NCI-H1417 (cell line): Measurements from ENCODE around the gene SLC16A11.
"Not testable (repeated sequence)": the region's sequence is repeated elsewhere in the genome, so short reads cannot be mapped to it uniquely, and the experiment has no call there.

Experiments used
- DNase-seq, 3 experiments: peaks; one replicate each; lab custom pipeline; 2025; lab: John Stamatoyannopoulos, UW

Gene SLC16A11

DNA sequence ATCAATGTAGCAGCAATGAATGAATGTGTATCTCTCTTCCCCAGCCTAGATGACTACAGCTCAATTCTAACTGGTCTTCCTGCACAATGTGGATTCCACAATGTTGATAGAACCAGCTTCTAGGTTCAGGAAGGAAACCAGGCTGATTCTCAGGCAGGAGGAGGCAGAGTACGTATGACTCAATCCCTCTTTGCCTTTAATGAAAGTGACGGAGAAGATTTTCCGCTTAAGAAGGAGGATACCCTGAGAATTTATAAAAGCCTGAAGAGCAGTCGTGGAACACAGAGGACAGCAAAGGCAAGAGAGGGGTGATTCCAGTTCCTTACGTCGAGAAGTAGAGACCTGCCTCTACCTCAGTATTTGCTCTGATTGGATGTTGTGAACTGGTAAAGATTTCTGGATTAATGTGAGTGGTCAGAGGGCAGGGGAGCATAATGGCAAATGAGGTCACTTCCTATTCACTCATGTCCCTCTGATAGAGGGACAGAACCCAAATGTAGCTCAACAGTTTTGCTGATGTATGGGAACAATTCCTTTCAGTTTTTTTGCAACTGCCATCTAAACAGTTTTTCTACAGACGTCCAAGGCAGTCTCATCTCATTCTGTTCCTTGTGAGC, 15.0 kb upstream of the SLC16A11 start:
- no peak for DNase-seq

DNA sequence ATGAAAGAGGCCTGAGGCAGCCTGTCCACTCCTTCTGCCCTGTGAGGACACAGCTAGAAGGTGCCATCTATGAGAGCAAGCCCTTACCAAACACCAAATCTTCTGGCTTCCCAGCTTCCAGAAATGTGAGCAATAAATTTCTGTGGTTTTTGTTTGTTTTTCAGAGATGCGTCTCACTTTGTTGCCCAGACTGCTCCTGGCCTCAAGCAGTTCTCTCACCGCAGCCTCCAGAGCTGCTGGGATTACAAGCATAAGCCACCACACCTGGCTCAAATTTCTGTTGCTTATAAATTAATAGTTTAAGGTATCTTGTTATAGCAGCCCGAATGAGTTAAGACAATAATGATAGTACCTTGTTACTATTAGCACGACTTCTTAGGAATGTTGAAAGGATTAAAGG, 12.5 kb upstream of the SLC16A11 start:
- no peak for DNase-seq

DNA sequence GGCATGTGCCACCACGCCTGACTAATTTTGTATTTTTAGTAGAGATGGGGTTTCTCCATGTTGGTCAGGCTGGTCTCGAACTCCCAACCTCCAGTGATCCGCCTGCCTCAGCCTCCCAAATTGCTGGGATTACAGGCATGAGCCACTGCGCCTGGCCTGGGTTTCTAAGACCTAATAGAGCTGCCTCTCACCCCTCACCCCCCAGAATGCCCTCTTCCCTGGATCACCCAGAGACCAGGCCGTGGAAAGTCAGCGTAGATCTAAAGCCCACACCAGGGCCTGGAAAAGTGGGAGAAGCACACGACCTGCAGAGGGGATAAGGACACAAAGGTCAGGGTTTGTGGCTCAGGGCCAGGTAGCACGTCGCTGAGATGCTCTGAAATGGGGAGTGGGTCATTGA, 6.7 kb upstream of the SLC16A11 start:
- not testable (repeated sequence) for DNase-seq

DNA sequence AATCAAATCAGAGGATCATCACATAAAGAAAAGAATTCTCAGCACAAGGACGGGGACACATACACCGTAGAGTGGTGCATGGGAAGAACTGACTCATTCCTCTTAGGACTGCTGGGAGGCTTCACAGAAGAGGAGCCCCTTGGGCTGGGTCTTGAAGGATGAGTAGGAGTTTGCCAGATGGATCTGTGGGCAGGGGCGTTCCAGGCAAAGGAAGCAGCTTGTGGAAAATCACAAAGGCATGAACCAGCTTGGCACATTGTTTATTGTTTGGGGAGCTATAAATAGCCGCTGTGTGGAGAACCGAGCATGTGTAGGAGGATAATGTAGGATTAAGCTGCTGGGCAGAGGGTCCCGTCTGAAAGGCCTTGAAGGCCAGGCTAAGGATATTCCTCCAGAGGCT, 5.1 kb upstream of the SLC16A11 start:
- no peak for DNase-seq

DNA sequence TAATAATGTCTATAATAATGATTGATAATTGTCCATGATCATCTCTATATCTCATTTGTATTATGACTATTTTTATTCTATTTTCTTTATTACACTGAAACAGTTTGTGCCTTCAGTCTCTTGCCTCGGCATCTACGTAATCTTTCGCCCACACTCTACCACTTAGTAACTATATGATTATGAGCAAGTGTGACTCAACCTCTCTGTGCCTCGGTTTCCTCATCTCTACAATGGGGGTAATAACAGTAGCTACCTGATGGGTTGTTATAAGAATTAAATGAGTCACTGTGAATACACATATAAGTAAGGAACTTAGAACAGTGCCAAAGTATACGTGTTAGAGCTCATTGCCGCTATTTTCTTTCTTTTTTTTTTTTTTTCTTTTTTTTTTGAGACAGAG, 3.7 kb upstream of the SLC16A11 start:
- DNase-seq, result no peak

DNA sequence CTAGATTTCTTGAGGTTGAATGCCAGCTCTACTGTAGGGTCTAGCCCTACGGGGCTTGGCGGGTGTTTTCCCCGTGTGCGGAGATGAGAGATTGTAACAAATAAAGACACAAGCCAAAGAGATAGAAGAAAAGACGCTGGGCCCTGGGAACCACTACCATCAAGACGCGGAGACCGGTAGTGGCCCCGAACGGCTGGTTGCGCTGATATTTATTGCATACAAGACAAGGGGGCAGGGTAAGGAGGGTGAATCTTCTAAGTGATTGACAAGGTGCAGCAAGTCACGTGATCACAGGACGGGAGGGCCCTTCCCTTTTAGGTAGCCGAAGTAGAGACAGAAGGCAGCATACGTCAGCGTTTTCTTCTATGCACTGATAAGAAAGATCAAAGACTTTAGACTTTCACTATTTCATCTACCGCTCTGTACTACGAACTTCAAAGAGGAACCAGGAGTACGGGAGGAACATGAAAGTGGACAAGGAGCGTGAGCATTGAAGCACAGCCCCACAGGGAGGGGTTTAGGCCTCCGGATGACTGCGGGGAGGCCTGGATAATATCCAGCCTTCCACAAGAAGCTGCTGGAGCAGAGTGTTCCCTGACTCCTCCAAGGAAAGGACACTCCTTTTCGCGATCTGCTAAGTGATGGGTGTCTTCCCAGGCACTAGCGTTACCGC, 3.0 kb upstream of the SLC16A11 start:
- peak in 1 of 3 experiments; percentile 40 for DNase-seq

DNA sequence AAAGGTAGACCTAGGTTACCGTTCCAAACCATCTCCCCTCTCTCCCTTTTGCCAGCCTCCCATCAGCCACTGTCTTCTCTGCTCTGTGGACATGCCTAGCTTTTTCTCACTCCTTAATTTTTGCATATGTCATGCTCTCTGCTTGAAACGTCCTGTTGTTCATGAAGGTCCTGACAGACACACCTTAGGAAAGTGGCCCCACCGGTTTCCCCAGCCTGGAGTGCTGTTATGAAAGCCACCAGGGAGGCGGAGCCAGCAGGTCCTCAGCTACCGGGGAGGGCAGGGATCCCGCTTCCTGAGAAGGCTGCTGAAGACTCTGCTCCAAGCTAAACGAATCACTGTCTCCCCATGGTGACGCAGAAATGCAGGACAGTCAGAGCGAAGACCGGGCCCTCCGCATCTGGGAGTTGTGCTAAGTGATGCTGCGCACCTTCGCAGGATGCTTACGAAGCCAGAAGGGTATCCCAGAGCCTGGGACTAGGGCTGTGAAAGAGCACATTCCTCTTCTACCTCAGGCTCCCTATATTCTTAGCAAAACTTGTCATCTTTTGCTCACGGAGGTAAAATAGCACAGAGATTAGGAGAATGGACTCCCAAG, 2.3 kb upstream of the SLC16A11 start:
- peak; percentile 36 to 81 (median 63) for DNase-seq

DNA sequence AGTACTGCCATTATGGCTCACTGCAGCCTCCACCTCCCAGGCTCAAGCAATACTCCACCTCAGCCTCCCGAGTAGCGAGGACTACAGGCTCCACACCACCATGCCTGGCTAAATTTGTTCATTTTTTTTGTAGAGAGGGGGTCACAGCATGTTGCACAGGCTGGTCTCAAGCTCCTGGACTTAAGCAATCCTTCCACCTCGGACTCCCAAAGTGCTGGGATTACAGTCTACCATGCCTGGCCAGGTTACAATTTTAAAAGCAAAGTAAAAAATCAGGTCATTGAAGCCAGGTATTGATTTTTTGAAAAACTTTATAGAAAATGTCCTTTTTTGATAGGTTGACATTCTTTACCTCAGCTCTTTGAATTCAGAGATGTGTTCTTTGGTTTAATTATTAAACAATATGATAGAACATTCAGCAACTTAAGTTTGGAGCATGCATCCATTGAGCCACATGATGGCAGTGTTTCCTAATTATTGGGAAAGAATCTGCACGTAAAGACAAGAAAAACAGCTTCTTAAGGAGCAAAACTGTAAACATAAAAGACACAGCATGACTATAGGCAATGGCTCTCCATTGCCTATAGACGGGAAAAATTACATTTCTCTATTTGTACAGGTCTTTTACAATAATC, 1.7 kb upstream of the SLC16A11 start:
- peak; percentile 59 to 79 (median 62) for DNase-seq

DNA sequence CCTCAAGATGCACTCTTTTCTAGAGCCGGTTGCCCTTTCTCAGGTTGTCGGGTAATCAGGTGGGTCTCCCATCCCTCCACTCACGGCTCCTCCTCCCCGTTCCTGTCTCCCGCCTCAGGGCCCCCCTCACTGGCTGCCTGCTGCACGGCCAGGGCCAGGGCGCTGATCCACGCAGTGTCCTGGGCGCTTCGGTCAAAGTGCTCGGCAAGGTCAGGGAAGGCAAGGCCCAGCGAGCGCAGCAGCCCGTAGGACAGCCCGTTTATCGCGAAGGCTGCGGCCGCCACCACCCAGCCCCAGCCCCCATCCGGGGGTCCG, 753 bp downstream of the SLC16A11 start:
- peak in 1 of 3 experiments; percentile 51 for DNase-seq

DNA sequence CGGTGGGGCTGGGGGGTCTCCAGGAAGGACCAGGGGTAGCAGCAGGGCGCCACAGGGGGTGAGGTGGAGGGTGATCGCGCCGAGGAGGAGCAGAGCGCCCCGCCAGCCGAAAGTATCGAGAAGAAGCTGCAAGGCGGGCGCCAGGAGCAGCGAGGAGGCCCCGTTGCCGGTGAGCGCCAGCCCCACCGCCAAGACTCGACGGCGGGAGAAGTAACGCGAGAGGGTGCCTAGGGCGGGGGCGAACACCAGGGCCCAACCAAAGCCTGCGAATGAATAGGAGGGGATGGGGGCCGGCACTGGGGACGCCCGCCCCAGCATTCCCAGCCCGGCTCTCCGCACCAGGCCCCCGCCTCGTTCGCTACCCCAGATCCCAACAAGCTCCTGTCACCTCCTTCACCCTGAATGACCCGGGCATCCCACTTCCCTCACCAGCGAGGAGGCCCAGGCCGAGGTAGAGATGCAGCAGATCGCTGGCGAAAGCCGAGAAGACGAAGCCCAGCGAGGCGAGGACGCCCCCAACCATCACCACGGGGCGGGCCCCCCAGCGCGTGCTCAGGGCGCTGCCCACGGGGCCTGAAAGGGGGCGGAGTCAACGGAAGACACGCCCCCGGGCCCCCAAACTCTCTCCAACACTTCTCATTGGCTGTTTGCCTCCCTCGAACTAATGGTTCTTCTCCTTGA, 1.3 kb downstream of the SLC16A11 start:
- no peak for DNase-seq

DNA sequence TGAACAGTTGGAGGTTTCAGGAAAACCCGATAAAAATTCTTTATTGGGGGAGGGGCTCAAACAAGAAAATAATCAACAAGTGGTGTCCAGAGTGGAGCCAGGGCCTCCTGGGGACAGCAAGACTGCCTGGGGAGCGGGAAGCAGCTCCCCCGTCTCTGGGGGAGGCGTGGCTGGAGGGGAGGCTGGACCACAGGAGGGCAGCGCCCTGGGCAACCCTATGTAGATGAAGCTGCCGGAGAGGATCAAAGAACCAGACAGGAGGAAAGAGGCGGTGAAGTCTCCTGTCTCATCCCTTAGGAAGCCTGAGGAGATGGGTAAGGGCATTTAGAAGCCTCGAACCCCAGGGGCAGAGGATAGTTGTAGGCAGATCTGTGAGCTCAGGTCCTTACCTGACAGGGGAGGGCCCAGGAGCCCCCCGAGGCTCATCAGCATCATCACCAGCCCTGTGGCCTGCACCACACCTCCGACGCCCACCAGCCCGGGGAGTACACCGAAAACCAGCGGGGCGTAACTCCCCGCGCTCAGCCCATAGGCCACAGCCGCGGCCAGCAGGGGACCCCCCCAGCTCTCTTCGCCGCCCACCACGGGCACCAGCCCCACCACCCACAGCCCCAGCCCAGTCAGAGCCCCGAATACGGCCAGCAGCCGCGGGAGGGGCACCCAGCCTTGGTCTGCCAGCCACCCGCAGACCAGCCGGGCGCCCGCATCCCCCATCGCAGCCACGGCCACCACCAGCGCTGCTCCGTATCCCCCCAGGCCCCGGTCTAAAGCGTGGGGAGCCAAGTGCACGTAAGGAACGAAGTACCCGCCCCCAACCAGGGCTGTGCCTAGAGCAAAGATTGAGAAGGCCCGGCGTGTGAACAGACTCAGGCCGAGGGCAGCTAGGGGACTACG, 2.0 kb downstream of the SLC16A11 start:
- DNase-seq, result peak in 1 of 3 experiments; percentile 1

DNA sequence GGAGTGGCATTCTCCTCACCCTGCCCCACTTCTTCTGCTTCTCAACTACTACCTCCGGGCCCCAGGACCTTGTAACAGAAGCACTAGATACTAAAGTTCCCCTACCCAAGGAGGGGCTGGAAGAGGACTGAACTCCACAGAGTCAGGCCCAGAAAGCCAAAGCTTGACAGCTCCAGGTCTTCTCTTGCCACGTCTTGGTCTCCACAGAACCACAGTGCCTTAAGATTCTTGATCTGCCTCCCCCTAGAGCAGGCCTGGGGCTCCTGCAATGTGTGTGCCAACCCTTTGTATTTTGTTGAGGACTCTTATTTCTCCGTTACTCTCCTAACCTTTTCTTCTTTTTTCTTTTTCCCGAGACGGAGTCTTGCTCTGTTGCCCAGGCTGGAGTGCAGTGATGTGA, 4.1 kb downstream of the SLC16A11 start:
- no peak for DNase-seq

DNA sequence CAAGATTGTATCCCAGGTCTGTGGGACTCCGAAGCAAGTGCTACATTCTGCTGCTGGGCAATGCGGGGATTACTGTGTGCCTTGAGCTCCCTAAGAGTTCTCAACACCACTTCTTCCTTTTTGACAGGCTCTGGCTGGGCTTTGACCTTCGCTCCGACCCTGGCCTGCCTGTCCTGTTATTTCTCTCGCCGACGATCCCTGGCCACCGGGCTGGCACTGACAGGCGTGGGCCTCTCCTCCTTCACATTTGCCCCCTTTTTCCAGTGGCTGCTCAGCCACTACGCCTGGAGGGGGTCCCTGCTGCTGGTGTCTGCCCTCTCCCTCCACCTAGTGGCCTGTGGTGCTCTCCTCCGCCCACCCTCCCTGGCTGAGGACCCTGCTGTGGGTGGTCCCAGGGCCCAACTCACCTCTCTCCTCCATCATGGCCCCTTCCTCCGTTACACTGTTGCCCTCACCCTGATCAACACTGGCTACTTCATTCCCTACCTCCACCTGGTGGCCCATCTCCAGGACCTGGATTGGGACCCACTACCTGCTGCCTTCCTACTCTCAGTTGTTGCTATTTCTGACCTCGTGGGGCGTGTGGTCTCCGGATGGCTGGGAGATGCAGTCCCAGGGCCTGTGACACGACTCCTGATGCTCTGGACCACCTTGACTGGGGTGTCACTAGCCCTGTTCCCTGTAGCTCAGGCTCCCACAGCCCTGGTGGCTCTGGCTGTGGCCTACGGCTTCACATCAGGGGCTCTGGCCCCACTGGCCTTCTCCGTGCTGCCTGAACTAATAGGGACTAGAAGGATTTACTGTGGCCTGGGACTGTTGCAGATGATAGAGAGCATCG, 5.6 kb downstream of the SLC16A11 start:
- DNase-seq, result no peak

DNA sequence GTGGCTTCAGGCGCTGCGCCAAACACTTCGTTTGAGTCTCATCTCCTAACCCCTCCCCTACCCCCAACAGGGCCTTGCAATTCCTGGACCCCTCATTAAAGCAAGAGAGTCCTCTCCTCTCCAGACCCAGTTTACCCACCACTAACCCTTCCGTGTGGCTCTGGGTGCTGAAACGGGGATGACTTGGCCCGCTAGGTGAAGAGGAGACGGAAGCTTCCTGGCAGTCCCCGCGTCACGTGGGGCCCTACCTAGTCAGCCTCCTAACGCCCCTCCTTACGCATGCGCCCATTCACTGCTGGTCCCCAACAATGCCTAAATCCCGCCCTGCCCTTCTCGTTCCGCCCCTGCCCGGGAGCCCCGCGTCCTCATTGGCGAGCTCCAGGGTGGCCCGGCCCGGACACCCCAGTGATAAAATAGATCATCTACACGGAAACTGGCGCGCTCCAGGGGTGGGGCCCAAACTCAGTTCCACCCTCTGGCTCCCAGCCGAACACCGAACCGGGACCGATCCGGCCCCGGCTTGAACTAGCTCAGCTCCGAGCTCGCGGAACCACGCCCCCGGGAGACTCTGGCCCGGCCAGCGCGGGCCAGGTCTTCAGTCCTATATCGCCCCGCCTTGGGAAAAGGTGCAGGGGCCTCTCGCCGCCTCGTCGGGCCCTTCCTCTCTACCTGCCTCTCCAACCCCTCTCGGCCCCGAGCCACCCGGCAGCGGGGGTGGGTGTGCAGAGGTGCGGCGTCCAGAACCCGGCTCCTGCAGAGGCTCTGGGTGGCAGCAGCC, 8.1 kb downstream of the SLC16A11 start, which contains the start of gene SLC16A13:
TSS of gene SLC16A13 (plus strand) at position 425 of the 778 bp plus-strand sequence. CDS start 368 bp downstream, outside the sequence.
- peak; percentile 87 to 95 (median 88) for DNase-seq

DNA sequence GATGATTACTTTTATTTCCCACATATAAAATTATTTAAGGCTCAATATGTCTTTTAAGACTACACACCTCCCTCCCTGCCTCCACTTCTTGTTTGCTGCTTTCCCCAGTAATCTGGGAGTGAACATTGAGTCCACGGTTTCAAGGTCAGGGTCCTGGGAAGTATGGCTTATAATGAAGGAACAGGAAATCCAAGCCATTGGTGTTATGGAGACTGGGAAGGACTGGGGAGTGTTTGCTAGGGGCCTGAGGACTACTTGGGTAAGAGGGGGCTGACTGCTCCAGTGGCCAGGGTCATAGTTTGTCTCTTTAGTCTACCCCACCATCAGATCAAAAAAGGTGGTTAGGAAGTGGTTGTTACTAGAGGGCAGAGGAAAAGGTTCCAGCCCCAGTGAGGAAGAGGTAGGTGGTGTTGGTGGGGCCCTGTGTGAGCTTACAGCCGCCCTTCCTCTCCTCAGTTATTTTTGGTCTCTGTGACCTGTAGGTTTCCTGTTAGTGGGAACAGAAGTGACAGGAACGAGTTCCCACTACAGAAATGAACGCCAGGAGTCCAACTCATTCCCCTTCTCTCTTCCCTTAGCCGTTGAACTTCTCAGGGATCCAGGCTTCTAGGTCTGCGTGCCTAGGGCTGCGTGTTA, 8.8 kb downstream of the SLC16A11 start:
- DNase-seq, result peak in 1 of 3 experiments; percentile 11

DNA sequence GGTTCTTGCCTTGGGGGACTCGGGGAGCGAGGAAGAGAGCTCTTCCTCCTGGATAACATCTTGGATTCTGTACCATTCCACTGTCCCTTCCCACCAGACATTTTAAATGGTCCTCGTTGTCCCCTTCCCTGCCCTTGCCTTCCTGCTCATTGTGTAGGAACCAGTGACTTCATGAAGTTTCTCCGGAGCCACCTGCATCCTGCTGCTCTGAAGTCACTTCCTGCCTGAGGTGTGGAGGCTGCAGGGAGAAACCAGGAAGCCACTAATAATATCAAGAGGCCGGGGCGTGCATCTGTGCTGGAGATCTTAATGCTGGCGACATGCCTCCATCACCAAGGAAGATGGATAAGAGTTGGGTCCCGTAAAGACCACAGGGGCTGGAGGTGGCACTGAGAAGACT, 14.2 kb downstream of the SLC16A11 start:
- DNase-seq, result peak in 1 of 3 experiments; percentile 0

DNA sequence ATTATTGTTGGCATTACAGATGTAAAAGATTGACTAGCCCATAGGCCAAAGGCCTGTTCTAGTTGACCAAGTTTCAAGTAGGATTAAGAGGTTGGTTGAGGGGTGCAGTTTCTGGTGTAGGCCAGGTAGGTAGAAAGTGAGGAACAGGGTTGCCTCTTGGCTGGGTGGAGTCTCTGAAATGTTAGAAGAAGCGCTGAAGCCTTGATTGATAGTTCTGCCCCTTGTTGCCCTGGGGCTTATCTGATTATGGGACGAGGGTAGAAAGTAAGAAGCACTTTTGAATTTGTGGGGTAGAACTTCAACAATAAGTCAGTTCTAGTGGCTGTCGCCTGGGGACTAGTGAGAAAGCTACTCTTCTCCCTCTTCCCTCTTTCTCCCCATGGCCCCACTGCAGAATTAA, 14.8 kb downstream of the SLC16A11 start:
- DNase-seq, result no peak

DNA sequence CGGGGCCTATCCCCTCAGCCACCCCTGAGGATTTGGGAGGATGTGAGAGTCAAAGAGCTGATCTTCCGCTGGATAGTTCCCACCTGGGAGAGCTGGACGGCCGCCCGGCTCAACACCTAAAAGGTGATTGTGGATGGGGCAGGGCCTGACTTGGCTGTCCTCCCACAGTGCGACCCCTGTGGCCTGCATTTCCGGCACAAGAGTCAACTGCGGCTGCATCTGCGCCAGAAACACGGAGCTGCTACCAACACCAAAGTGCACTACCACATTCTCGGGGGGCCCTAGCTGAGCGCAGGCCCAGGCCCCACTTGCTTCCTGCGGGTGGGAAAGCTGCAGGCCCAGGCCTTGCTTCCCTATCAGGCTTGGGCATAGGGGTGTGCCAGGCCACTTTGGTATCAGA, 16.6 kb downstream of the SLC16A11 start:
- DNase-seq, result no peak

DNA sequence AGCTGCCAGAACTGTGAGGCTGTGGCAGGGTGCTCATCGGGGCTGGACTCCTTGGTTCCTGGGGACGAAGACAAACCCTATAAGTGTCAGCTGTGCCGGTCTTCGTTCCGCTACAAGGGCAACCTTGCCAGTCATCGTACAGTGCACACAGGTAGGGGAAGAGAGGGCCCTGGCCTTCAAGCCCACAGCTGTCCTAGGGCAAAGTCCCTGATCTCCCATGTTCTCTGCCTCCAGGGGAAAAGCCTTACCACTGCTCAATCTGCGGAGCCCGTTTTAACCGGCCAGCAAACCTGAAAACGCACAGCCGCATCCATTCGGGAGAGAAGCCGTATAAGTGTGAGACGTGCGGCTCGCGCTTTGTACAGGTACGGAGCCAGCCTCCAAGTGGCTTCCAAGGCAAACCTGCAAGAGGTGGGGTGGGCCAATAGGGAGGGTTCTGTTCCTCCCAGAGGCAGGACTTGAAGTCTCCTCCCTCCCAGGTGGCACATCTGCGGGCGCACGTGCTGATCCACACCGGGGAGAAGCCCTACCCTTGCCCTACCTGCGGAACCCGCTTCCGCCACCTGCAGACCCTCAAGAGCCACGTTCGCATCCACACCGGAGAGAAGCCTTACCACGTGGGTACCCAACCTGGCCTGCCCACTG, 17.3 kb downstream of the SLC16A11 start:
- DNase-seq, result no peak
